ENCODE measurements around the gene PDE5A. TPM values are rescaled to one million over a fixed set of nuclear protein-coding genes. Genes with fewer than 3 reads are reported as not detected.

The PDE5A gene
- total and polyA plus RNA-seq, 2 donors (not counting 1 experiment from before 2014, with no cell fraction given) = 0.49 to 1.4 TPM

GRCh38 chr4:119648398-119648797 is 19.8 kb upstream of the PDE5A start:
- no peak overlapping the region for H3K27ac Mint-ChIP-seq
- no peaks in the 10 kb centered on the region for H3K36me3 ChIP-seq (replicated peaks in 1 of 2; ENCODE audit: control extremely low read depth in 1 of 2, control insufficient read depth in 1 of 2, extremely low read depth in 1 of 2, insufficient read depth in 2 of 2, low read length in 1 of 2)
- no peak overlapping the region for H3K4me3 ChIP-seq (ENCODE audit: control extremely low read depth in 1 of 5, extremely low read depth in 1 of 5, insufficient read depth in 1 of 5, low read depth in 2 of 5, low read length in 4 of 5)
- no peaks in the 10 kb centered on the region for H4K20me1 ChIP-seq (ENCODE audit: control insufficient read depth, insufficient read depth, low read length, poor library complexity, severe bottlenecking)
- no peaks in the 10 kb centered on the region for H3K27me3 ChIP-seq (replicated peaks in 1 of 4; ENCODE audit: control extremely low read depth in 1 of 4, control insufficient read depth in 3 of 4, insufficient read depth in 4 of 4, low read length in 3 of 4)
- no peak overlapping the region for H3K4me2 ChIP-seq (replicated peaks; ENCODE audit: low read depth, low read length, poor library complexity, severe bottlenecking)
- ATAC-seq (ENCODE audit: low read depth) (no peak), DNase-seq (no peak)
- H3K4me1 ChIP-seq (ENCODE audit: control insufficient read depth in 2 of 2, insufficient read depth in 2 of 2, low read length in 2 of 2) = no peaks in the 10 kb centered on the region
- no CpG with 5 or more reads among the region's 2 CpGs for WGBS (ENCODE audit: insufficient coverage)
- H3K27me3 Mint-ChIP-seq = peaks cover 32% of the 10 kb centered on the region
- H3K4me3 Mint-ChIP-seq = no peak overlapping the region
- H3K27ac ChIP-seq (ENCODE audit: low read length in 2 of 2) = no peak overlapping the region
- intact Hi-C loops (cut with micrococcal nuclease) = no loop called here
- peaks cover 5% of the 10 kb centered on the region for H3K4me1 Mint-ChIP-seq
- no peaks in the 10 kb centered on the region for H3K9me3 Mint-ChIP-seq (ENCODE audit: insufficient read depth)
- ChIA-PET CTCF (interaction anchor here (1.0 kb wide), 1 partner anchor 21 kb away, joined by 3 read pairs; no protein-coding TSS in a partner anchor), POLR2A (no interaction called here)
- H3K79me2 ChIP-seq (ENCODE audit: control insufficient read depth, insufficient read depth, low read length) = no peaks in the 10 kb centered on the region
- H2AFZ ChIP-seq (ENCODE audit: insufficient read depth, low read depth, low read length, poor library complexity, severe bottlenecking) = no peak overlapping the region
- H3K9ac ChIP-seq (ENCODE audit: low read length) = no peak overlapping the region
- TF ChIP-seq EZH2 (IDR thresholded peaks at IDR 0.05; ENCODE audit: borderline replicate concordance, insufficient read depth, low read depth, low read length, poor library complexity, severe bottlenecking) (no peak), CTCF (IDR thresholded peaks at IDR 0.05) (no peak)
- no peaks in the 10 kb centered on the region for H3K9me3 ChIP-seq (ENCODE audit: control extremely low read depth in 1 of 3, control insufficient read depth in 2 of 3, insufficient read depth in 1 of 3, low read length in 2 of 3)

- H3K27me3 ChIP-seq (replicated peaks in 1 of 4; ENCODE audit: control extremely low read depth in 1 of 4, control insufficient read depth in 3 of 4, insufficient read depth in 4 of 4, low read length in 3 of 4) = no peaks in the 10 kb centered on the region
- H3K4me2 ChIP-seq (replicated peaks; ENCODE audit: low read depth, low read length, poor library complexity, severe bottlenecking) = no peak overlapping the region
- DNase-seq (no peak), ATAC-seq (ENCODE audit: low read depth) (no peak)
- H3K9me3 Mint-ChIP-seq (ENCODE audit: insufficient read depth) = no peaks in the 10 kb centered on the region
- H3K9ac ChIP-seq (ENCODE audit: low read length) = no peak overlapping the region
- TF ChIP-seq EZH2 (IDR thresholded peaks at IDR 0.05; ENCODE audit: borderline replicate concordance, insufficient read depth, low read depth, low read length, poor library complexity, severe bottlenecking) = no peak
- TF ChIP-seq CTCF (IDR thresholded peaks at IDR 0.05) = no peak
- ChIA-PET CTCF (interaction anchor here (1.0 kb wide), 1 partner anchor 20 kb away, joined by 3 read pairs; no protein-coding TSS in a partner anchor), POLR2A (no interaction called here)
- H3K27ac Mint-ChIP-seq = no peak overlapping the region
- no peak overlapping the region for H3K4me3 ChIP-seq (ENCODE audit: control extremely low read depth in 1 of 5, extremely low read depth in 1 of 5, insufficient read depth in 1 of 5, low read depth in 2 of 5, low read length in 4 of 5)
- no peaks in the 10 kb centered on the region for H3K36me3 ChIP-seq (replicated peaks in 1 of 2; ENCODE audit: control extremely low read depth in 1 of 2, control insufficient read depth in 1 of 2, extremely low read depth in 1 of 2, insufficient read depth in 2 of 2, low read length in 1 of 2)
- intact Hi-C loops (cut with micrococcal nuclease) = no loop called here
- no peak overlapping the region for H3K4me3 Mint-ChIP-seq
- peaks cover 5% of the 10 kb centered on the region for H3K4me1 Mint-ChIP-seq
- no peaks in the 10 kb centered on the region for H3K79me2 ChIP-seq (ENCODE audit: control insufficient read depth, insufficient read depth, low read length)
- no peaks in the 10 kb centered on the region for H4K20me1 ChIP-seq (ENCODE audit: control insufficient read depth, insufficient read depth, low read length, poor library complexity, severe bottlenecking)
- H3K27me3 Mint-ChIP-seq = peaks cover 32% of the 10 kb centered on the region
- no peak overlapping the region for H3K27ac ChIP-seq (ENCODE audit: low read length in 2 of 2)
- WGBS (ENCODE audit: insufficient coverage) = 73% methylated on average over 2 of the region's 3 CpGs
- no peaks in the 10 kb centered on the region for H3K4me1 ChIP-seq (ENCODE audit: control insufficient read depth in 2 of 2, insufficient read depth in 2 of 2, low read length in 2 of 2)
- no peaks in the 10 kb centered on the region for H3K9me3 ChIP-seq (ENCODE audit: control extremely low read depth in 1 of 3, control insufficient read depth in 2 of 3, insufficient read depth in 1 of 3, low read length in 2 of 3)
- H2AFZ ChIP-seq (ENCODE audit: insufficient read depth, low read depth, low read length, poor library complexity, severe bottlenecking) = no peak overlapping the region
Measured at GRCh38 chr4:119647558-119647957, 19.0 kb upstream of the PDE5A start.
